ENCODE measurements around the gene DHCR24. TPM values are rescaled to one million over a fixed set of nuclear protein-coding genes. Genes with fewer than 3 reads are reported as not detected.
A peak's percentile ranks its signal among the peaks of the same experiment; 100 is the strongest.

Gene DHCR24
- total and polyA plus RNA-seq, 2 of the 13 experiments (the other 11 are each of a cell fraction or from before 2014, with no cell fraction given) = 374 to 448 TPM

- TF ChIP-seq POLR2G (IDR thresholded peaks at IDR 0.05; ENCODE audit: low read depth, low read length) (peak; percentile 93), CEBPG (CRISPR knock-in tag; IDR thresholded peaks at IDR 0.05) (no peak), ZNF143 (CRISPR knock-in tag; IDR thresholded peaks at IDR 0.05) (no peak), ZNF543 (CRISPR knock-in tag; IDR thresholded peaks at IDR 0.05) (peak; percentile 63), CCDC6 (CRISPR knock-in tag; IDR thresholded peaks at IDR 0.05) (peak; percentile 97), PREB (CRISPR knock-in tag; IDR thresholded peaks at IDR 0.05) (peak; percentile 64; the same call in 1 of the 2 replicates), ETV6 (CRISPR knock-in tag; conservative IDR thresholded peaks at IDR 0.05) (no peak), ZFP62 (CRISPR knock-in tag; IDR thresholded peaks at IDR 0.05) (no peak), ZNF644 (CRISPR knock-in tag; IDR thresholded peaks at IDR 0.05; ENCODE audit: low read depth) (0 out of 2 replicates have a peak, but pooled peaks have one; percentile 30), ZNF597 (CRISPR knock-in tag; IDR thresholded peaks at IDR 0.05) (no peak), ZNF253 (CRISPR knock-in tag; IDR thresholded peaks at IDR 0.05; ENCODE audit: borderline replicate concordance) (no peak), PCBP1 (IDR thresholded peaks at IDR 0.05; ENCODE audit: borderline replicate concordance, low read depth, low read length) (no peak), AKAP8 (CRISPR knock-in tag; IDR thresholded peaks at IDR 0.05) (no peak), NFKBIZ (CRISPR knock-in tag; IDR thresholded peaks at IDR 0.05) (no peak), THAP7 (CRISPR knock-in tag; IDR thresholded peaks at IDR 0.05) (0 out of 2 replicates have a peak, but pooled peaks have one; percentile 26), TEAD2 (CRISPR knock-in tag; IDR thresholded peaks at IDR 0.05) (no peak), RERE (CRISPR knock-in tag; IDR thresholded peaks at IDR 0.05; ENCODE audit: low read depth) (no peak), SOX5 (CRISPR knock-in tag; IDR thresholded peaks at IDR 0.05; ENCODE audit: borderline replicate concordance) (no peak), ZNF547 (CRISPR knock-in tag; IDR thresholded peaks at IDR 0.05) (peak; percentile 90; the same call in 1 of the 2 replicates), ZNF562 (CRISPR knock-in tag; IDR thresholded peaks at IDR 0.05; ENCODE audit: borderline replicate concordance) (no peak)
These were observed at the start of gene DHCR24 (continued) for GRCh38 chr1:54886724-54887664.

Data from HepG2 (cell line).